RWPE1 (cell line): Measurements from ENCODE around the gene FAM200B.

Source experiments
- CTCF ChIA-PET: fragments of 350-600 bp; sonication (Branson Sonifier 250); formaldehyde crosslinking; extraction: SDS; loops from one replicate; lab custom pipeline; 2021; lab: Yijun Ruan, JAX
- POLR2A ChIA-PET: fragments of 400-600 bp; formaldehyde crosslinking; extraction: SDS; loops from one replicate; lab custom pipeline; 2020; ENCODE audit warnings: antibody characterized with exemption; ENCODE audit not compliant: low non-redundant PET; lab: Yijun Ruan, JAX
- DNase-seq: peaks from one replicate; pipeline ENCODE4 v3.0.0; 2012; ENCODE audit warnings: low spot score
- H3K27ac ChIP-seq: fragments of 450-650 bp; 2 replicates; pipeline ENCODE4 v1.5.1; 2017
- TF ChIP-seq, protein P1 (sequence below): fragments of 450-650 bp; conservative IDR thresholded peaks from 2 replicates; pipeline ENCODE4 v1.5.1; 2017; ENCODE audit warnings: low read depth, mild to moderate bottlenecking

Gene FAM200B

GRCh38 chr4:15712214-15712613 lies 30.6 kb downstream of the FAM200B start:
- TF ChIP-seq, protein P1, sequence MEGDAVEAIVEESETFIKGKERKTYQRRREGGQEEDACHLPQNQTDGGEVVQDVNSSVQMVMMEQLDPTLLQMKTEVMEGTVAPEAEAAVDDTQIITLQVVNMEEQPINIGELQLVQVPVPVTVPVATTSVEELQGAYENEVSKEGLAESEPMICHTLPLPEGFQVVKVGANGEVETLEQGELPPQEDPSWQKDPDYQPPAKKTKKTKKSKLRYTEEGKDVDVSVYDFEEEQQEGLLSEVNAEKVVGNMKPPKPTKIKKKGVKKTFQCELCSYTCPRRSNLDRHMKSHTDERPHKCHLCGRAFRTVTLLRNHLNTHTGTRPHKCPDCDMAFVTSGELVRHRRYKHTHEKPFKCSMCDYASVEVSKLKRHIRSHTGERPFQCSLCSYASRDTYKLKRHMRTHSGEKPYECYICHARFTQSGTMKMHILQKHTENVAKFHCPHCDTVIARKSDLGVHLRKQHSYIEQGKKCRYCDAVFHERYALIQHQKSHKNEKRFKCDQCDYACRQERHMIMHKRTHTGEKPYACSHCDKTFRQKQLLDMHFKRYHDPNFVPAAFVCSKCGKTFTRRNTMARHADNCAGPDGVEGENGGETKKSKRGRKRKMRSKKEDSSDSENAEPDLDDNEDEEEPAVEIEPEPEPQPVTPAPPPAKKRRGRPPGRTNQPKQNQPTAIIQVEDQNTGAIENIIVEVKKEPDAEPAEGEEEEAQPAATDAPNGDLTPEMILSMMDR: no peak
- no peak for DNase-seq
- CTCF ChIA-PET: no interaction called here
- no peak overlapping the region for H3K27ac ChIP-seq
- POLR2A ChIA-PET: no interaction called here

DNA sequence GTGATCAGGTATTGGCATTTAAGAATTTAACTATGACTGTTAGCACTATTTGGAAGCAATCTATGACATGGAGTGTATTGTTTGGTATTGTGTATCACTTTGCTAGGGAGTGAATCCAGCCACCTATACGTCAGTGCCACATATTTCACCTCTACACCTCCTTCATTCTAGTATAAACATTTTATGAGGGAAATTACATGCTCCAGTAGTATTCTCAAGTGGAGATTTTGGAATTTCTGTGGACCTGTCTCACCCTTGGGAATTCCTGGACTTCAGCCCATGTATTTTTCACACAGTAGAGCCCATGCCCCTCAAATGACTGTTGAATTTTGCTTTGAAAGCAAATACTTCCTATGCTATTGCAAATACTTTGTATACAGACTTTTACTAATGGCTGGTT lies 32.5 kb downstream of the FAM200B start:
- TF ChIP-seq, protein P1: no peak
- DNase-seq: no peak
- CTCF ChIA-PET: no interaction called here
- H3K27ac ChIP-seq: no peak overlapping the region
- POLR2A ChIA-PET: no interaction called here

- DNase-seq: no peak
- CTCF ChIA-PET: no interaction called here
Measured at GRCh38 chr4:15714646-15715435, 33.2 kb downstream of the FAM200B start.

GRCh38 chr4:15716115-15716514 lies 34.5 kb downstream of the FAM200B start:
- CTCF ChIA-PET: no interaction called here
- POLR2A ChIA-PET: no interaction called here
- TF ChIP-seq, protein P1: no peak
- no peak overlapping the region for H3K27ac ChIP-seq
- DNase-seq: no peak

More at GRCh38 chr4:15714646-15715435, 33.2 kb downstream of the FAM200B start:
- TF ChIP-seq, protein P1: no peak
- no peak overlapping the region for H3K27ac ChIP-seq
- POLR2A ChIA-PET: no interaction called here

GRCh38 chr4:15717086-15717485 lies 35.5 kb downstream of the FAM200B start:
- CTCF ChIA-PET: no interaction called here
- POLR2A ChIA-PET: no interaction called here
- H3K27ac ChIP-seq: no peak overlapping the region
- TF ChIP-seq, protein P1: no peak
- no peak for DNase-seq

DNA sequence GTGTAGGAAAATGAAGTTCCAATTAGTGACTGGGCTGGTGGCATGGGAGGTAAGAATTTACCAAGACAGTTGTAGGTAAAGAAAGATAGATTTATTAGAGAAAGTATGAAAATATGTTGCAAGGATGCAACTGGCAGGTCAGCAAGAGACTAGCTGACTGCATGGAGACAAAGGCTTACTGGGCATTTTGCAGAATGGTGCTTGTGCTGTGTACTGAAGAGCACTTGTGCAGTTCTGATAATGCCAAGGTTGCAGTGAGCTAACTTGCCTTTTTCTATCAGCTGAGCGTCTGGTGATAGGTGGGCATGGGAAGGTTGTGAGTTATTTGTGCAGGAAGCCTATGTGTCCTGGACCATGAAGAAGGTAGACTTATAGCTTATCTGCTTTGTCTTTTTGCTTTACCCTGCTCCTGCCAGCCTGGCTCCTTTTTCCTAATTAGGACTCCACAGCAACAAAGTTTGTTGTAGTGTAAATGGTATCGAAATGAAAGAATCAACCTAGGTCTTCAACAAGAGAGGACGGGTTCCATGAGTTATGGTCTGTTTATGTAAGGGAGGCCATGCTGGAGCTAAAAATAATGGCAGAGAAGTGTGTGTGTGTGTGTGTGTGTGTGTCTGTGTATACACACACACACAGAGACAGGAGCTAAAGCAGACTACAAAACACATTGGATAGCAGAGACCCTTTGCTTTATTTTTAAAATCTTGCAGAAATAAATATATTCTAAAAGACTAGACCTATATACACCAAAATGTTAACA lies 36.2 kb downstream of the FAM200B start:
- no peak overlapping the region for H3K27ac ChIP-seq
- ChIA-PET POLR2A (no interaction called here), CTCF (no interaction called here)
- no peak for DNase-seq
- TF ChIP-seq, protein P1: no peak
